Neural progenitor cell (in vitro differentiated cells): ENCODE results near the gene KRT79.

Source experiments
- CTCF ChIP-seq: fragments of 200-600 bp; sonication (generic); IDR thresholded peaks from 2 replicates; pipeline ENCODE4 v1.5.1; 2017; ENCODE audit warnings: antibody characterized with exemption, mild to moderate bottlenecking
- EZH2 ChIP-seq: fragments of 200-600 bp; sonication (generic); IDR thresholded peaks from 2 replicates; pipeline ENCODE4 v1.6.1; 2017; ENCODE audit warnings: antibody characterized with exemption, mild to moderate bottlenecking, moderate library complexity

DNA sequence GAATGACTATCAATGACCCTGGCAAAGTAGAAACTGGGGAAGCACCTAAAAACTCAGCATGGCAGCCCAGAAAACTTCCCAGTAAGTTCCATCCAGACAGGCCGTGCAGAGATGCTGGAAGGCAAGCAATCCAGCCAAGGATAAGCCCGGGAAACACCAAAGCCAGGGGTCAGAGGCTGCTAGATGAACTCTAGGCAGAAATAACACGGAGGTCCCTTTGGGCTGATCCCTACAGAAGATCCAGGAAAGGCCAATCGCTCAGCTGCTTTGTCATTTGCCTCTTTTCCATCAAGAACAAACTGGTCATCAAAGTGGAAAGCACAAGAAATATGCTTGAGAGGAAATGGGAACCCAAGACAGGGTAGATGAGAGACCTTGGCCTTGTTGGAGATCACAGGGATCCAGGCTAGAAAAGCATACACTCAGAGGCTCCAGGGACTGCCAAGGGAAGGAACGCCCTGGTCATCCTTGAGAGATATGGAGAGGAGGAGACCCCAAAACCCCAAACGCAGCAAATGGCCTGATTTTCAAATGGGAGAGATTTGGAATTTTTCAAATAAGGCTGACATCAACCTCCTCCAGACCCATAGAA is 6.5 kb downstream of the KRT79 start:
- TF ChIP-seq EZH2, result no peak
- TF ChIP-seq CTCF, result no peak
